Osteoblast (primary cell): ENCODE data around the gene PKIB. TPM values are rescaled to one million over a fixed set of nuclear protein-coding genes. Genes with fewer than 3 reads are reported as not detected.

ENCODE experiments used
- DNase-seq: peaks from one replicate; pipeline ENCODE4 v3.0.0; 2011; ENCODE audit warnings: low spot score, mixed read lengths; ENCODE audit not compliant: insufficient read length; ENCODE audit errors: missing footprints
- H2AFZ ChIP-seq: 2 replicates; pipeline ENCODE4 v1.6.0; 2011; ENCODE audit warnings: mild to moderate bottlenecking, low read length
- H3K27ac ChIP-seq: 2 replicates; pipeline ENCODE4 v1.5.1; 2011; ENCODE audit warnings: mild to moderate bottlenecking, low read depth, low read length, moderate library complexity
- H3K27me3 ChIP-seq: 2 replicates; pipeline ENCODE4 v1.6.0; 2012; ENCODE audit warnings: mild to moderate bottlenecking, control low read depth, inconsistent platforms, low read length, moderate library complexity; ENCODE audit not compliant: insufficient read depth
- H3K36me3 ChIP-seq: 2 replicates; pipeline ENCODE4 v1.5.1; 2011; ENCODE audit warnings: mild to moderate bottlenecking, low read length, control low read depth, moderate library complexity; ENCODE audit not compliant: insufficient read depth
- H3K4me1 ChIP-seq: 2 replicates; pipeline ENCODE4 v1.5.1; 2011; ENCODE audit warnings: mild to moderate bottlenecking, low read length, control low read depth, moderate library complexity; ENCODE audit not compliant: insufficient read depth
- H3K4me2 ChIP-seq: 2 replicates; pipeline ENCODE4 v1.6.0; 2011; ENCODE audit warnings: mild to moderate bottlenecking, low read length; ENCODE audit not compliant: insufficient read depth
- H3K4me3 ChIP-seq: fragments of 200-600 bp; sonication (generic); 3 replicates; pipeline ENCODE4 v1.5.1; 2012; ENCODE audit warnings: mild to moderate bottlenecking, low read length, inconsistent platforms; ENCODE audit not compliant: insufficient read depth
- H3K79me2 ChIP-seq: 2 replicates; pipeline ENCODE4 v1.6.0; 2012; ENCODE audit warnings: mild to moderate bottlenecking, low read length, control low read depth, inconsistent platforms; ENCODE audit not compliant: insufficient read depth
- H3K9me3 ChIP-seq: 2 replicates; pipeline ENCODE4 v1.5.1; 2011; ENCODE audit warnings: low read depth, low read length, control low read depth
- H4K20me1 ChIP-seq: 2 replicates; pipeline ENCODE4 v1.6.0; 2012; ENCODE audit warnings: mild to moderate bottlenecking, low read length, control low read depth; ENCODE audit not compliant: insufficient read depth
- total RNA-seq: library from RNA; depleted of rRNA; stranded (reverse); fragments of >200 nt; gene quantifications from 2 replicates; pipeline ENCODE4 v1.2.3, GENCODE V29; 2012
- TF ChIP-seq, protein P1 (sequence below): IDR thresholded peaks from 2 replicates; pipeline ENCODE4 v1.5.1; 2011; ENCODE audit warnings: mild to moderate bottlenecking, low read depth, low read length, moderate library complexity; ENCODE audit errors: extremely low read depth

Gene PKIB
- total RNA-seq, 1 donor: 0.72 TPM

GRCh38 chr6:122619309-122619708, 9.1 kb downstream of the PKIB start:
- Histone ChIP-seq H3K9me3 (no peaks in the 10 kb centered on the region), H3K27me3 (no peaks in the 10 kb centered on the region), H3K4me3 (no peak overlapping the region), H3K36me3 (no peaks in the 10 kb centered on the region), H4K20me1 (no peaks in the 10 kb centered on the region), H2AFZ (no peak overlapping the region), H3K27ac (no peak overlapping the region), H3K79me2 (no peaks in the 10 kb centered on the region), H3K4me2 (no peak overlapping the region), H3K4me1 (no peaks in the 10 kb centered on the region)
- TF ChIP-seq, protein P1, sequence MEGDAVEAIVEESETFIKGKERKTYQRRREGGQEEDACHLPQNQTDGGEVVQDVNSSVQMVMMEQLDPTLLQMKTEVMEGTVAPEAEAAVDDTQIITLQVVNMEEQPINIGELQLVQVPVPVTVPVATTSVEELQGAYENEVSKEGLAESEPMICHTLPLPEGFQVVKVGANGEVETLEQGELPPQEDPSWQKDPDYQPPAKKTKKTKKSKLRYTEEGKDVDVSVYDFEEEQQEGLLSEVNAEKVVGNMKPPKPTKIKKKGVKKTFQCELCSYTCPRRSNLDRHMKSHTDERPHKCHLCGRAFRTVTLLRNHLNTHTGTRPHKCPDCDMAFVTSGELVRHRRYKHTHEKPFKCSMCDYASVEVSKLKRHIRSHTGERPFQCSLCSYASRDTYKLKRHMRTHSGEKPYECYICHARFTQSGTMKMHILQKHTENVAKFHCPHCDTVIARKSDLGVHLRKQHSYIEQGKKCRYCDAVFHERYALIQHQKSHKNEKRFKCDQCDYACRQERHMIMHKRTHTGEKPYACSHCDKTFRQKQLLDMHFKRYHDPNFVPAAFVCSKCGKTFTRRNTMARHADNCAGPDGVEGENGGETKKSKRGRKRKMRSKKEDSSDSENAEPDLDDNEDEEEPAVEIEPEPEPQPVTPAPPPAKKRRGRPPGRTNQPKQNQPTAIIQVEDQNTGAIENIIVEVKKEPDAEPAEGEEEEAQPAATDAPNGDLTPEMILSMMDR: no peak
- no peak for DNase-seq

DNA sequence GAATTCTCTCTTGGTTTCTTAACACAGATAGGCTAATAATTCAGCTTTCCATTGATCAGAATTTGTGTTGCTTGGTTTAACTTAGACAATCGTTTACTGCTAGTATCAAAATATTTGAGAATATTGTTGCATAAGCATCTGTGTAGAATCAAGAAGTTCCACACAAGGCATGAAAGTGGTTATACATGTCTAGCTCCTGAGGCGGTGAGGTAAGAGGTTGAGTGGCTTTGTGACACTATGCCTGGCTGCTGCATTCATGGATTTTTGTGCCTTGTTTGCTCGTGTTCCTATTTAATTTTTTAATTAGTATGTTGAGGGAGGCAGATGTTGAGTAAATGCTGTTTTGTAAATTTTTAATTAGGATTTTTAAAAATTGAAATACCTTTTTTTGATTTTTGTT, 10.2 kb downstream of the PKIB start:
- DNase-seq: no peak
- H3K4me1 ChIP-seq: no peaks in the 10 kb centered on the region
- TF ChIP-seq, protein P1: no peak

GRCh38 chr6:122620902-122621301, 10.7 kb downstream of the PKIB start:
- Histone ChIP-seq H3K4me2 (no peak overlapping the region), H3K9me3 (no peaks in the 10 kb centered on the region), H3K79me2 (no peaks in the 10 kb centered on the region), H3K4me1 (no peaks in the 10 kb centered on the region), H3K27ac (no peak overlapping the region), H3K27me3 (no peaks in the 10 kb centered on the region), H2AFZ (no peak overlapping the region), H4K20me1 (no peaks in the 10 kb centered on the region), H3K36me3 (no peaks in the 10 kb centered on the region), H3K4me3 (no peak overlapping the region)
- DNase-seq: no peak
- TF ChIP-seq, protein P1: no peak

More for the DNA sequence above, 10.2 kb downstream of the PKIB start:
- H3K4me2 ChIP-seq: no peak overlapping the region
- H2AFZ ChIP-seq: no peak overlapping the region
- no peaks in the 10 kb centered on the region for H4K20me1 ChIP-seq
- no peaks in the 10 kb centered on the region for H3K27me3 ChIP-seq
- H3K27ac ChIP-seq: no peak overlapping the region
- no peak overlapping the region for H3K4me3 ChIP-seq
- no peaks in the 10 kb centered on the region for H3K79me2 ChIP-seq
- H3K9me3 ChIP-seq: no peaks in the 10 kb centered on the region
- no peaks in the 10 kb centered on the region for H3K36me3 ChIP-seq

- H4K20me1 ChIP-seq: no peaks in the 10 kb centered on the region
- no peaks in the 10 kb centered on the region for H3K79me2 ChIP-seq
- H3K9me3 ChIP-seq: no peaks in the 10 kb centered on the region
- H3K36me3 ChIP-seq: no peaks in the 10 kb centered on the region
- H3K27me3 ChIP-seq: no peaks in the 10 kb centered on the region
- H3K27ac ChIP-seq: no peak overlapping the region
- H3K4me1 ChIP-seq: no peaks in the 10 kb centered on the region
- H3K4me2 ChIP-seq: no peak overlapping the region
- H3K4me3 ChIP-seq: no peak overlapping the region
- H2AFZ ChIP-seq: no peak overlapping the region
- TF ChIP-seq, protein P1: no peak
- no peak for DNase-seq
These were observed 11.4 kb downstream of the PKIB start for GRCh38 chr6:122621638-122622037.
